ENCODE measurements around the gene CACNA2D2.

CACNA2D2 gene

GRCh38 chr3:50396502-50396901, 106.9 kb downstream of the CACNA2D2 start (continued):
- TF ChIP-seq ZNF501 (tag by site-specific recombination; IDR thresholded peaks at IDR 0.05) (no peak), ZNF677 (tag by site-specific recombination; IDR thresholded peaks at IDR 0.05) (no peak), ZBTB20 (tag by site-specific recombination; IDR thresholded peaks at IDR 0.05) (no peak), ZNF280C (tag by site-specific recombination; IDR thresholded peaks at IDR 0.05) (no peak)

- Histone ChIP-seq H3K4me3 (ENCODE audit: low read depth, low read length) (no peak overlapping the region), H3K9me3 (ENCODE audit: control insufficient read depth, insufficient read depth, low read depth, low read length) (no peaks in the 10 kb centered on the region), H3K4me1 (ENCODE audit: control insufficient read depth, insufficient read depth, low read length) (no peaks in the 10 kb centered on the region), H3K27ac (ENCODE audit: extremely low read depth, low read depth, low read length) (no peak overlapping the region), H3K36me3 (ENCODE audit: control insufficient read depth in 2 of 2, insufficient read depth in 1 of 2, low read length in 2 of 2) (no peaks in the 10 kb centered on the region)
- ChIA-PET POLR2A (no interaction called here), CTCF (no interaction called here)
- TF ChIP-seq KLF10 (tag by site-specific recombination; IDR thresholded peaks at IDR 0.05) (no peak), ZEB2 (tag by site-specific recombination; IDR thresholded peaks at IDR 0.05) (no peak), ZNF248 (tag by site-specific recombination; IDR thresholded peaks at IDR 0.05) (no peak), SCRT2 (tag by site-specific recombination; IDR thresholded peaks at IDR 0.05) (no peak), KLF1 (tag by site-specific recombination; IDR thresholded peaks at IDR 0.05) (no peak), GLIS2 (tag by site-specific recombination; IDR thresholded peaks at IDR 0.05) (no peak), ZNF585B (tag by site-specific recombination; IDR thresholded peaks at IDR 0.05) (no peak), ZNF174 (tag by site-specific recombination; IDR thresholded peaks at IDR 0.05) (no peak), OSR2 (tag by site-specific recombination; IDR thresholded peaks at IDR 0.05) (no peak), TRIM28 (IDR thresholded peaks at IDR 0.05; ENCODE audit: borderline replicate concordance, low read length) (no peak), ZNF23 (tag by site-specific recombination; IDR thresholded peaks at IDR 0.05; ENCODE audit: borderline replicate concordance) (no peak), ZNF169 (tag by site-specific recombination; IDR thresholded peaks at IDR 0.05) (no peak), ZNF350 (tag by site-specific recombination; IDR thresholded peaks at IDR 0.05) (no peak), ZXDB (tag by site-specific recombination; IDR thresholded peaks at IDR 0.05) (no peak), ZNF76 (tag by site-specific recombination; IDR thresholded peaks at IDR 0.05; ENCODE audit: borderline replicate concordance, low read depth) (no peak), ZNF423 (tag by site-specific recombination; IDR thresholded peaks at IDR 0.05) (no peak)
- TF ChIP-seq, protein P1, sequence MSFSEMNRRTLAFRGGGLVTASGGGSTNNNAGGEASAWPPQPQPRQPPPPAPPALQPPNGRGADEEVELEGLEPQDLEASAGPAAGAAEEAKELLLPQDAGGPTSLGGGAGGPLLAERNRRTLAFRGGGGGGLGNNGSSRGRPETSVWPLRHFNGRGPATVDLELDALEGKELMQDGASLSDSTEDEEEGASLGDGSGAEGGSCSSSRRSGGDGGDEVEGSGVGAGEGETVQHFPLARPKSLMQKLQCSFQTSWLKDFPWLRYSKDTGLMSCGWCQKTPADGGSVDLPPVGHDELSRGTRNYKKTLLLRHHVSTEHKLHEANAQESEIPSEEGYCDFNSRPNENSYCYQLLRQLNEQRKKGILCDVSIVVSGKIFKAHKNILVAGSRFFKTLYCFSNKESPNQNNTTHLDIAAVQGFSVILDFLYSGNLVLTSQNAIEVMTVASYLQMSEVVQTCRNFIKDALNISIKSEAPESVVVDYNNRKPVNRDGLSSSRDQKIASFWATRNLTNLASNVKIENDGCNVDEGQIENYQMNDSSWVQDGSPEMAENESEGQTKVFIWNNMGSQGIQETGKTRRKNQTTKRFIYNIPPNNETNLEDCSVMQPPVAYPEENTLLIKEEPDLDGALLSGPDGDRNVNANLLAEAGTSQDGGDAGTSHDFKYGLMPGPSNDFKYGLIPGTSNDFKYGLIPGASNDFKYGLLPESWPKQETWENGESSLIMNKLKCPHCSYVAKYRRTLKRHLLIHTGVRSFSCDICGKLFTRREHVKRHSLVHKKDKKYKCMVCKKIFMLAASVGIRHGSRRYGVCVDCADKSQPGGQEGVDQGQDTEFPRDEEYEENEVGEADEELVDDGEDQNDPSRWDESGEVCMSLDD (tag by site-specific recombination; IDR thresholded peaks at IDR 0.05): no peak
- TF ChIP-seq, protein P2, sequence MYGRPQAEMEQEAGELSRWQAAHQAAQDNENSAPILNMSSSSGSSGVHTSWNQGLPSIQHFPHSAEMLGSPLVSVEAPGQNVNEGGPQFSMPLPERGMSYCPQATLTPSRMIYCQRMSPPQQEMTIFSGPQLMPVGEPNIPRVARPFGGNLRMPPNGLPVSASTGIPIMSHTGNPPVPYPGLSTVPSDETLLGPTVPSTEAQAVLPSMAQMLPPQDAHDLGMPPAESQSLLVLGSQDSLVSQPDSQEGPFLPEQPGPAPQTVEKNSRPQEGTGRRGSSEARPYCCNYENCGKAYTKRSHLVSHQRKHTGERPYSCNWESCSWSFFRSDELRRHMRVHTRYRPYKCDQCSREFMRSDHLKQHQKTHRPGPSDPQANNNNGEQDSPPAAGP (tag by site-specific recombination; IDR thresholded peaks at IDR 0.05): no peak
Measured at GRCh38 chr3:50395070-50395860, 108.2 kb downstream of the CACNA2D2 start.

All from HEK293 (cell line).